Mesenchymal stem cell (in vitro differentiated cells and primary cell): ENCODE measurements around the gene ITGA11.

Source experiments
- DNase-seq: peaks from one replicate; pipeline ENCODE4 v3.0.0-alpha.2; 2013
- H2AFZ ChIP-seq: one replicate; pipeline ENCODE4 v1.6.1; 2013; ENCODE audit warnings: low read depth, mild to moderate bottlenecking, control low read depth, inconsistent platforms, low read length, moderate library complexity
- H2AK5ac ChIP-seq: 2 replicates; pipeline ENCODE4 v1.6.1; 2013; ENCODE audit warnings: low read length, moderate library complexity, mild to moderate bottlenecking, inconsistent platforms; ENCODE audit not compliant: severe bottlenecking
- H2BK120ac ChIP-seq: one replicate; pipeline ENCODE4 v1.6.1; 2013; ENCODE audit warnings: low read depth, mild to moderate bottlenecking, inconsistent platforms, low read length, moderate library complexity
- H2BK12ac ChIP-seq, 2 experiments: one replicate each; pipeline ENCODE4 v1.6.1; 2013; ENCODE audit warnings: inconsistent platforms in 2 of 2, low read length in 2 of 2, mild to moderate bottlenecking in 2 of 2, moderate library complexity in 2 of 2, control low read depth in 1 of 2
- H2BK15ac ChIP-seq: one replicate; pipeline ENCODE4 v1.6.1; 2013; ENCODE audit warnings: mild to moderate bottlenecking, low read depth, inconsistent platforms; ENCODE audit not compliant: poor library complexity, severe bottlenecking
- H2BK5ac ChIP-seq: 2 replicates; pipeline ENCODE4 v1.6.1; 2013; ENCODE audit warnings: low read depth, mild to moderate bottlenecking, low read length, control low read depth, inconsistent platforms; ENCODE audit not compliant: poor library complexity, severe bottlenecking
- H3K14ac ChIP-seq, 2 experiments: one replicate each; pipeline ENCODE4 v1.6.1; 2013; ENCODE audit warnings: inconsistent platforms in 2 of 2, low read length in 2 of 2, control low read depth in 1 of 2, mild to moderate bottlenecking in 1 of 2, moderate library complexity in 1 of 2
- H3K18ac ChIP-seq, 2 experiments: one replicate each; pipeline ENCODE4 v1.6.1; 2013; ENCODE audit warnings: inconsistent platforms in 2 of 2, low read length in 2 of 2, control low read depth in 1 of 2, low read depth in 1 of 2, mild to moderate bottlenecking in 1 of 2
- H3K23ac ChIP-seq, 2 experiments: one replicate each; pipeline ENCODE4 v1.6.1; 2013; ENCODE audit warnings: inconsistent platforms in 2 of 2, low read length in 2 of 2, mild to moderate bottlenecking in 2 of 2, moderate library complexity in 2 of 2, control low read depth in 1 of 2
- H3K27ac ChIP-seq: 2 replicates; pipeline ENCODE4 v1.5.1; 2013; ENCODE audit warnings: mild to moderate bottlenecking, moderate library complexity, low read length, control low read depth, inconsistent platforms; ENCODE audit not compliant: poor library complexity, severe bottlenecking
- H3K27me3 ChIP-seq, 2 experiments: 2 replicates each; pipeline versions ENCODE4 v1.6.1 to v1.7.0; 2013; ENCODE audit warnings: low read length in 2 of 2, mild to moderate bottlenecking in 2 of 2, moderate library complexity in 2 of 2, control low read depth in 1 of 2, inconsistent platforms in 1 of 2; ENCODE audit not compliant: control insufficient read depth in 1 of 2, insufficient read depth in 1 of 2
- H3K36me3 ChIP-seq, 2 experiments: 2 replicates each; pipeline versions ENCODE4 v1.6.1 to v1.7.0; 2013; ENCODE audit warnings: low read length in 2 of 2, control low read depth in 1 of 2, inconsistent platforms in 1 of 2, low read depth in 1 of 2, mild to moderate bottlenecking in 1 of 2; ENCODE audit not compliant: insufficient read depth in 2 of 2, control insufficient read depth in 1 of 2
- H3K4ac ChIP-seq, 2 experiments: one replicate each; pipeline ENCODE4 v1.6.1; 2013; ENCODE audit warnings: inconsistent platforms in 2 of 2, low read length in 2 of 2, mild to moderate bottlenecking in 2 of 2, moderate library complexity in 2 of 2, control low read depth in 1 of 2, low read depth in 1 of 2
- H3K4me1 ChIP-seq: 2 replicates; pipeline ENCODE4 v1.6.1; 2013; ENCODE audit warnings: low read depth, low read length, control low read depth; ENCODE audit not compliant: control insufficient read depth, insufficient read depth
- H3K4me2 ChIP-seq: 2 replicates; pipeline ENCODE4 v1.6.1; 2013; ENCODE audit warnings: low read length, mild to moderate bottlenecking, inconsistent platforms; ENCODE audit not compliant: poor library complexity, severe bottlenecking
- H3K4me3 ChIP-seq, 2 experiments: 2 replicates each; pipeline versions ENCODE4 v1.5.1 to v1.7.0; 2013; ENCODE audit warnings: low read length in 2 of 2, mild to moderate bottlenecking in 2 of 2, control low read depth in 1 of 2, low read depth in 1 of 2; ENCODE audit not compliant: insufficient read depth in 1 of 2
- H3K79me1 ChIP-seq: replicated peaks from 2 replicates; pipeline ENCODE4 v1.6.1; 2013; ENCODE audit warnings: mild to moderate bottlenecking, control low read depth, low read length, inconsistent platforms; ENCODE audit not compliant: poor library complexity, severe bottlenecking
- H3K9ac ChIP-seq: 2 replicates; pipeline ENCODE4 v1.7.0; 2013; ENCODE audit warnings: mild to moderate bottlenecking, low read length, moderate library complexity
- H3K9me3 ChIP-seq: 2 replicates; pipeline ENCODE4 v1.7.0; 2013; ENCODE audit warnings: mild to moderate bottlenecking, low read length; ENCODE audit not compliant: control insufficient read depth
- H4K8ac ChIP-seq: one replicate; pipeline ENCODE4 v1.6.1; 2013; ENCODE audit warnings: inconsistent platforms, mild to moderate bottlenecking, low read length, moderate library complexity
- H4K91ac ChIP-seq: one replicate; pipeline ENCODE4 v1.6.1; 2013; ENCODE audit warnings: mild to moderate bottlenecking, low read length, inconsistent platforms
- WGBS: methylation state at CpG from one replicate; pipeline ENCODE4 v1.1.7; 2013; ENCODE audit warnings: mixed read lengths; 5-methylcytosine and 5-hydroxymethylcytosine counted together

The ITGA11 gene

GRCh38 chr15:68349151-68349550 is 82.8 kb downstream of the ITGA11 start:
- H3K14ac ChIP-seq = no peak overlapping the region
- 78% methylated on average over 6 of the region's 6 CpGs for WGBS
- no peak overlapping the region for H2AFZ ChIP-seq
- H3K27ac ChIP-seq = no peak overlapping the region
- peaks cover 4 to 67% of the 10 kb centered on the region in 2 experiments for H3K36me3 ChIP-seq
- H3K79me1 ChIP-seq = peaks cover 4% of the 10 kb centered on the region
- H2AK5ac ChIP-seq = peak overlapping the region; percentile 74
- H3K4me3 ChIP-seq = no peak overlapping the region
- H4K8ac ChIP-seq = no peak overlapping the region
- H3K9ac ChIP-seq = no peak overlapping the region
- H2BK12ac ChIP-seq = peak overlapping the region; percentile 92 to 93
- H3K4ac ChIP-seq = peak overlapping the region in 1 of 2 experiments; percentile 71
- no peak overlapping the region for H2BK120ac ChIP-seq
- H2BK15ac ChIP-seq = no peak overlapping the region
- H2BK5ac ChIP-seq = no peak overlapping the region
- peak; percentile 35 for DNase-seq
- no peaks in the 10 kb centered on the region for H3K27me3 ChIP-seq
- H3K18ac ChIP-seq = peak overlapping the region; percentile 63 to 69
- no peak overlapping the region for H4K91ac ChIP-seq
- no peak overlapping the region for H3K4me2 ChIP-seq
- H3K23ac ChIP-seq = no peak overlapping the region
- H3K4me1 ChIP-seq = peaks cover 27% of the 10 kb centered on the region
- H3K9me3 ChIP-seq = no peaks in the 10 kb centered on the region

- no peak overlapping the region for H3K9ac ChIP-seq
- H3K9me3 ChIP-seq = no peaks in the 10 kb centered on the region
- H3K14ac ChIP-seq = peak overlapping the region in 1 of 2 experiments; percentile 39
- peak overlapping the region; percentile 79 for H4K8ac ChIP-seq
- H3K4me1 ChIP-seq = peaks cover 23% of the 10 kb centered on the region
- H3K23ac ChIP-seq = no peak overlapping the region
- H3K27me3 ChIP-seq = no peaks in the 10 kb centered on the region
- H2BK15ac ChIP-seq = no peak overlapping the region
- no peak overlapping the region for H3K4me2 ChIP-seq
- H3K36me3 ChIP-seq = peaks cover 4 to 69% of the 10 kb centered on the region in 2 experiments
- H2BK12ac ChIP-seq = peak overlapping the region; percentile 92 to 93
- H3K18ac ChIP-seq = peak overlapping the region; percentile 69 to 95
- peak overlapping the region; percentile 20 for H3K27ac ChIP-seq
- H4K91ac ChIP-seq = peak overlapping the region; percentile 70
- 93% methylated on average over 9 of the region's 9 CpGs for WGBS
- DNase-seq = no peak
- no peak overlapping the region for H2AFZ ChIP-seq
- H2BK120ac ChIP-seq = peak overlapping the region; percentile 29
- no peak overlapping the region for H3K4me3 ChIP-seq
- peak overlapping the region; percentile 20 to 71 for H3K4ac ChIP-seq
- H2BK5ac ChIP-seq = no peak overlapping the region
- peak overlapping the region; percentile 74 for H2AK5ac ChIP-seq
- H3K79me1 ChIP-seq = peaks cover 4% of the 10 kb centered on the region
These were observed 83.4 kb downstream of the ITGA11 start for GRCh38 chr15:68348606-68349005.

GRCh38 chr15:68348081-68348480 is 83.9 kb downstream of the ITGA11 start:
- Histone ChIP-seq H3K9me3 (no peaks in the 10 kb centered on the region), H2BK5ac (no peak overlapping the region), H3K4ac (peak overlapping the region; percentile 21 to 88), H2BK15ac (peak overlapping the region; percentile 60), H3K4me2 (no peak overlapping the region), H3K79me1 (peaks cover 7% of the 10 kb centered on the region), H3K36me3 (peaks cover 4 to 73% of the 10 kb centered on the region in 2 experiments), H3K27ac (peak overlapping the region; percentile 91), H3K27me3 (no peaks in the 10 kb centered on the region), H3K4me3 (no peak overlapping the region), H4K91ac (peak overlapping the region; percentile 87), H4K8ac (peak overlapping the region; percentile 78), H2AK5ac (peak overlapping the region; percentile 60), H2BK120ac (peak overlapping the region; percentile 84), H3K23ac (no peak overlapping the region), H3K14ac (peak overlapping the region in 1 of 2 experiments; percentile 0), H3K4me1 (peaks cover 21% of the 10 kb centered on the region), H2BK12ac (peak overlapping the region; percentile 92 to 93), H2AFZ (no peak overlapping the region), H3K9ac (no peak overlapping the region), H3K18ac (peak overlapping the region; percentile 87 to 98)
- peak; percentile 64 for DNase-seq
- WGBS = 52% methylated on average over 6 of the region's 6 CpGs

- no peak overlapping the region for H4K8ac ChIP-seq
- peak overlapping the region; percentile 91 for H3K27ac ChIP-seq
- no peaks in the 10 kb centered on the region for H3K27me3 ChIP-seq
- no peak overlapping the region for H2AK5ac ChIP-seq
- peak overlapping the region in 1 of 2 experiments; percentile 92 for H2BK12ac ChIP-seq
- H3K4ac ChIP-seq = peak overlapping the region in 1 of 2 experiments; percentile 85
- H3K14ac ChIP-seq = no peak overlapping the region
- no peak overlapping the region for H3K9ac ChIP-seq
- H2BK5ac ChIP-seq = no peak overlapping the region
- H3K36me3 ChIP-seq = peaks cover 4 to 79% of the 10 kb centered on the region in 2 experiments
- peak; percentile 96 for DNase-seq
- no peak overlapping the region for H2AFZ ChIP-seq
- 0% methylated on average over 3 of the region's 7 CpGs for WGBS
- peak overlapping the region; percentile 28 to 87 for H3K18ac ChIP-seq
- H2BK15ac ChIP-seq = no peak overlapping the region
- H3K23ac ChIP-seq = no peak overlapping the region
- peaks cover 8% of the 10 kb centered on the region for H3K79me1 ChIP-seq
- H3K9me3 ChIP-seq = no peaks in the 10 kb centered on the region
- H2BK120ac ChIP-seq = peak overlapping the region; percentile 74
- peak overlapping the region; percentile 87 for H4K91ac ChIP-seq
- H3K4me3 ChIP-seq = no peak overlapping the region
- peaks cover 20% of the 10 kb centered on the region for H3K4me1 ChIP-seq
- no peak overlapping the region for H3K4me2 ChIP-seq
These were observed 84.6 kb downstream of the ITGA11 start for GRCh38 chr15:68347392-68347791.
